Left kidney (tissue), 2 donors: Measurements from ENCODE around the gene COL12A1. TPM values are rescaled to one million over a fixed set of nuclear protein-coding genes. Genes with fewer than 3 reads are reported as not detected.

Experiments
- DNase-seq: peaks from one replicate; pipeline ENCODE4 v3.0.0-alpha.2; 2013
- polyA plus RNA-seq: library from polyadenylated mRNA; unstranded; fragments of 120-200 nt; gene quantifications from one replicate; pipeline ENCODE4 v1.2.1, GENCODE V29; 2013; ENCODE audit not compliant: insufficient read length

COL12A1 gene
- polyA plus RNA-seq, 1 donor: 79.2 TPM

GRCh38 chr6:75143191-75143590 is 62.7 kb downstream of the COL12A1 start:
- DNase-seq: no peak

DNA sequence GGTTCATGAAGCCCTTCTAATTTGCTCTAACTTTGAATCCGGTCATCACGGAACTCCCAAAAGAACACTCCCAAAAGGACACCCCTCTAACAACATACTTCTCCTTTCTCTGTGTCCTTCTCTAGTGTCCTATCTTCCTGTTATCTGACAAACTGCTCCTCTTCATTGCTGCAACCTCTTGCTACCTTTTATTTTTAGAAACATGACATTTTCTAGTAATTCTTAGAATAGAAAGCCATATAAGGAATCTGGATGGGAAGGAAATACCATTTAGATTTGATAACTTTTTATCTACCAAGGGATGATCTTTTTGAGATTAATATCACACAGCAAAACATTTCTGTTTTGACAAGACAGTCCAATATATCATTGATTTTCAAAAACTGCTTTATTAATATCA is 63.1 kb downstream of the COL12A1 start:
- no peak for DNase-seq

DNA sequence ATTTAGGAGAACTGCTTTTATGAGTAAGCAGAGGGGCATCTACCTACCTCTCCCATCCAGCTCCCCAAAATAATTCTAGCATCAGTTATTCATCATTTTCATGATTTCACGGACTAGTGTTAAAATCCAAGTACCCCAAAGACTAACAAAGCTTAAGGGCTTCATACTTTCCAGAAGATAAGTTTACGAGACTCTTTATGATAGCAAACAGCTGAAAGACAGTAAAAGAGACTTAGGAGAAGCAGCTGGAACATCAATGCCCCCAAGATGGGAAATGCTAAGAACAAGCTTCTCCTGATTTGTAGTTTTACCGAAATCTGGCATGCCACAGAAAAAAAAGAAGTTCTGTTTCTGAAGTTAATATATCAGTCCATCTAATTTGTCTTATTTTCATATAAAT is 70.0 kb downstream of the COL12A1 start:
- no peak for DNase-seq

GRCh38 chr6:75135450-75135849 is 70.4 kb downstream of the COL12A1 start:
- DNase-seq: no peak

DNA sequence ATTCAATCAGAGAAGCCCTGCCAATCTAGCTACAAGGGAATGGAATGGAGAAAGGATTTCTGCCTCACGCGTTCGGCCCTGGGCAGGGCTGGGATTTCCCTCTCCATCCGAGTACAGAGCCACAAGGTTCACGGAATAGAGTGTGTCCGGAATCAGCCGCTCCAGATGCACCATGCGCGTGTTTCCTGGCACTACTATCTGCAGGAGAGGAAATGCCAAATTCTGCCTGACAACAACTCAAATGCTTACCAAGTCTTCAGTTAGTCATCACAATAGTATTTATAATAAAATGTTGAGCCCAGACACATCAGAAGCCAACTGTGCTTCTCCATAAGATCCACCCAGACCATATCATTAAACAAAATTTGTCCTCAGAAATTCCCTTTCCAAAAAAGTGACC is 75.1 kb downstream of the COL12A1 start:
- DNase-seq: no peak

DNA sequence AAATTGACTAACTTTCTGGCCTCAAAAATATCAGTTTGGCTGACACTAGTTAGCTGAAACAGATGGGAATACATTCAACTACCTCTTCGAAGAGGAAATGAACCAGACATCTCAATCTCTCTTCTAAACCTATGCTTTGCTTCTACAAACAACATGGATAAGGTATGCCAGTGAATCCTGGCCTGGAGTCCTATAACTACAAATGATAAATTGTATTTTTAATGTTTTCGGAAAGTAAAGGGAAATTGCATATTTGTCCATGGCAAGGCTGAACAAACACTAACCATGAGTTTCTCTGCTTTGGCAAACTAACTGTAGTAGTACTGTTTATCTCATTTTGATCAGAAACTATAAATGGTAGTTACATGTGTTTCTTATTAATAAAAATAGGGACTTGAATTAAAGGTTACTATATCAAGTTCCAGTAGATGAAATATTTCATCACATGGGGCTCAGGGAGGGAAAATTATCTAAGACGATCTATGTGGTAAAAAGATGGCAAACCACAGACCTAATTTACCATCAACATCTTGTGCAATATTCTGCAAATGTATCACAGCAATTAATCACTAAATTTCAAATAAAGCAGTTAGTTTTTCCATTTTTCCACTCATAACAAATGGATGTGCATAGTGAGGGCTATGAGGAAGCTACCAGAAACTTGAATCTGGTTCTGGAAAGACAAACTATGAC is 76.8 kb downstream of the COL12A1 start:
- DNase-seq: no peak

DNA sequence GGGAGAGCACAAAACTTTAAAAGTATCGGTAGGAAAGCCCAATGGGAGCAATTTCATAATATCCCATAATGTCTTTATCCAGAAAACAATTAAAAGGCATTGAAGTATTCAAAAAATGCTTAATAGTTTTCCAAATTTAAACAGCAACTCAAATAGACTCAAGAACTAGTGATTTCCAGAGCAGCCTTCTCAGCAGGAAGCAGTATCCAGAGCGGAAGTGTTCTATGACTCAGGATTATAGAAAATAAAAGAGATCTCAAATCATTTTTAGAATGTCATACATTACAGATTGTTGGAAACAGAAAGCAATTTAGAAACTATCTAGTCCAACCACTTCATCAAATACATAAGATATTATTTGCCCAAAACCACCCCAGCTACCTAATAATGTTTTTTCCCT is 79.3 kb downstream of the COL12A1 start:
- DNase-seq: no peak

GRCh38 chr6:75124983-75125382 is 80.9 kb downstream of the COL12A1 start:
- DNase-seq: no peak

DNA sequence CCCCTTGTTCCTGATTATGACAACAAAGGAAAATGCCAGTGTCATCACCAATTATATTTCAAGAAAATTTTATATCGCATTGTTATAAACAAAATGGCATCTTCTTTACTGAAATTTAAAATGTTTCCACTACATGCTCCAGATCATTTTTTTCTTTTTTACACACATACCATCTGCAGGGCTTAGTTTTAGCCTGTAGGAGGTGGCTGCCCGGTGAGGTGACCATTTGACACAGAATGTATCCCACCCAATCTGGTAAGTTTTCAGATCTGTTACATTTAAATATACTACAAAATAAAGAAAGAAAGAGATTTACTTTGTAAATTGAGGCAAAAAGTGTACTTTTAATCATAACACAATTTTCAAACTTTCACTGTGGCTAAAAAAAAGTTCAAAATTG is 81.8 kb downstream of the COL12A1 start:
- no peak for DNase-seq

GRCh38 chr6:75118925-75119515 is 86.8 kb downstream of the COL12A1 start:
- no peak for DNase-seq

DNA sequence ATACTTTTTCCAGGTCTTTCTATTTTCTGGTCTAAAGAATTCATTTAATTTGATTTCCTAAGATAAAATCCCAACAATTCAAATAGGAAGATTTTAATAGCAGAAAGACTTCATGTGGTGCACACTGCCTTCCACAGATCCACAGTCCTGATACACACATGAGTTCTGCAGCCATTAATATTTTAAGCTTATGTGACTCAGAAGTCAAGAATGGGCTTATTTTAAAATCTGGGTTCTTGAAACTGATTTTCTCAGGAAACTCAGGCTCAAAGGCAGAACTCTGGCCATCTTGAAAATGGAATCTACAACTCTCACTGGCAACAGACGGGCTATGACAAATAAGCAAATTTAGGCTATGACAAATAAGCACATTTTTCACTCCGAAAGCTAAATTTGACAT is 88.2 kb downstream of the COL12A1 start:
- DNase-seq: no peak

DNA sequence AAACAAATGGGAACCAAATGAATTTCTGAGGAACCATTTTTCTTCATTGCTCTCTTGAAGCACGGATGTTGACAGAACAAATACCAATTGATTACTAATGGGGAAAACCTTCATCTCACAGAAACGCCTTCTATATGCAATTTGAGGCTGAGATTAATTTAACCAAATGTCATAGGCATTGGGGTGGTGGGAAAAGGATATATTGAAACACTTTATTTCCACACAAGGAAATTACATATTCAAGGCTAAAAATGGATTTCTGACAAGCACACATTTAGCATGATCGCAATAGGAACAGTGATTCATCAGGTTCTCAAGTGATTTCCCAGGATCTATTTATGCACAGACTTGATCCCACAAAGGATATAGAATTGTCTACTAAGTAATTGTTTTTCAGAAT is 88.9 kb downstream of the COL12A1 start:
- DNase-seq: no peak

DNA sequence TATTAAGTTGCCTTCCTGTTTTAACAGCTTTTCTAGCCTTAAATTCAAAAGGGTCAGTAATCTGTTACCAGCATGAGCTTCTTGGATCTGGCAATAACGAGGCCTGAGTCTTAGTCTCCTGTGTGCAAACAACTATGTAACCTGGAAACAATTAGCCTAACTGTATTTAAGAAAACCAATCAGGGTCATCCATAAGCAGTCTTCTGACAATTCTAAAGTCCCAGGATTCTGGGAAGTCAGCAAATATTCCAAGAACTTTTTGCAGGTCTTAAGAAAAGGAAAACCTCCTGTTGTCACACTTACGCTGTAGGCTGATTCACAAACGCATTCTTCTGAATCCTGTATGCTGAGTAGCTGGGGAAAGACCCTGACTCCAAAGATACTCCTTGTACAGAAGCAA is 90.4 kb downstream of the COL12A1 start:
- no peak for DNase-seq

GRCh38 chr6:75114806-75115205 is 91.0 kb downstream of the COL12A1 start:
- DNase-seq: no peak

GRCh38 chr6:75114195-75114594 is 91.7 kb downstream of the COL12A1 start:
- DNase-seq: no peak

DNA sequence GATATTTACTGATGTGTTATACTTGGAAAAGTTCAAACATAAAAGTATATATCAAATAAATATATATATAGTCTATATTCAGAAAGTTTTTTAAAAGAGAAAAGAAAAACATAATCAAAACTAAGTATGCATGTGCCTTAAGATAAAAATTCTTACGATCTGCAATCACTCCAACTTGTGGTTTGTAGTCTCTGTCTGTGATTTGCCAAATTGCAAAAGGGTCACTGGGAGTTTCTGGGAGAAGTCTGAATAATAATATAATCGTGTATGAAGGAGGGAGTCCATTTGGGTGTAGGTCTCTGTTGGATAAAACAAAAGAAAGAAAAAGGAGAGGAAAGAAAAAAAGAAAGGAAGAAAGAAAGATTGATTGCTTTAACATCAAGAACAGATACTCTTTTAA is 92.4 kb downstream of the COL12A1 start:
- no peak for DNase-seq

- DNase-seq: no peak
Measured at GRCh38 chr6:75109765-75110164, 96.1 kb downstream of the COL12A1 start.

DNA sequence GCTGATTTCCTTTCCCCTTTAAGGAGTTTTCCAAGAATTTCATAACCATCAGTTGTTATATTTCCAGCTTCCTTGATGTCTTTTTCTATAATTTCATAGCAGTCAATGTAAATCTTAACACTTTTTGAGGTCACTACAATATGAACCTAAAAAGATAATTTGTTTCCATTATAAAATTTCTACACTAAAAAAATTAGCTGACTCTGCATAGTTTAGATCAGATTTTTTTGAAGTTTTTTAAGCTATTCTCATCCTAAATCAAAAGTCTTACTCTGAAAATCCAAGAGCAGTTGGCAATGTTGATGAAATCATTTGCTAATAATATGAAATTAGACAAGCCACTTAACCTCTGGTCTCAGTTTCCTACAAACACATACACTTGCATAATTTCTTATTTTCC is 96.8 kb downstream of the COL12A1 start:
- DNase-seq: no peak

- no peak for DNase-seq
Measured at GRCh38 chr6:75108333-75108974, 97.4 kb downstream of the COL12A1 start.

DNA sequence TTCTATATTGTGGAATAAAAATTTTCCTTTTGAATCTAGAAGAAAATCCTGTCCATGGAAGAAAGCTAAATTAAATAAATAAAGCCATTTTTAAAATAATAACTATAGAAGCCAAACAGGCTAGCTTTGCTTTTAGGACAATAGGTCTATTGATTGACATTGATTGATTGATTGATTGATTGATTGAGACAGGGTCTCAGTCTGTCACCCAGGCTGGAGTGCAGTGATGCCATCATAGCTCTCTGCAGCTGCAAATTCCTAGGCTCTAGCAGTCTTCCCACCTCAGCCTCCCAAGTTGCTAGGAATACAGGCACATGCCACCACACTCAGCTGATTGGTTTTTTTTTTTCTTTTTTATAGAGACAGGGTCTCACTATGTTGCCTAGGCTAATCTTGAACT is 97.9 kb downstream of the COL12A1 start:
- DNase-seq: no peak

DNA sequence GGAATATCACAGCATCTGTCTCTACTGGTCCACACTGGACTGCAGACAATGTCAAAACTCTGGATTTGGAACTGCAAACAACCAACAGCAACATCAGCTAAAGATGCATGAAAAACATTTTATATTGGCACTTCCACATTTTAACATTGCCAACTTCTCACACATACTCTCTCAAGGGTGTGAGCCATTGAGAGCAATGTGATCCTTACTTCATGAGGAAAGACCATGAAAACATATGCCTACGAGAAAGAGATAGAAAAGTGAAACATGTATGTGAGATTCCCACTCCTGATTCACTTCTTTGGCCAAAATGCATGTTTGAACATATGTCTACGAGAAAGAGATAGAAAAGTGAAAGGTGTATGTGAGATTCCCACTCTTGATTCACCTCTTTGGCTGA is 99.4 kb downstream of the COL12A1 start:
- no peak for DNase-seq

DNA sequence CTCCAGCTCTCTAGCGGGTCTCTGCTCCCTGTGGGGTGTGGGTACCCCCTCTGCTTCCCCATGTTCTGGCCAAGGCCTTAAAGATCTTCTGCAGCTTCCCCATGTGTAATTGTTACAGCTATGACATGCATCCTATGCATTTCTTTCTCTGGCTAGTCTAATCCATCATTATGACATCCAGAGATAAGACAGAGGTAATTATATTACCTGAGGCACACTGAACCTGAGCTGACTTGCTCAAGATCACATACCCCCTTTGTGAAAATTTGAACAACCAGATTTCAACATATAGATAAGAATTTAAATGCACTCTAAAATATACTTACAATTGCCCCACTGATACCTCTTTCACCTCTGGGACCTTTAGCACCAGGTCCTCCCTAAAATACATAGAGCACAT is 102.4 kb downstream of the COL12A1 start:
- DNase-seq: no peak

GRCh38 chr6:75102301-75102700 is 103.6 kb downstream of the COL12A1 start:
- DNase-seq: no peak

- no peak for DNase-seq
Measured at GRCh38 chr6:75101896-75102295, 104.0 kb downstream of the COL12A1 start.
